ENCODE results near the gene HDDC3. TPM values are rescaled to one million over a fixed set of nuclear protein-coding genes. Genes with fewer than 3 reads are reported as not detected.
"Not testable (repeated sequence)": the region's sequence is repeated elsewhere in the genome, so short reads cannot be mapped to it uniquely, and the experiment has no call there.

HDDC3 gene
- total RNA-seq, 1 experiment from 2014 or later, result 25.5 TPM

- peaks cover 13% of the 10 kb centered on the region for H3K36me3 Mint-ChIP-seq (ENCODE audit: insufficient read depth, unreplicated experiment)
- H3K4me1 Mint-ChIP-seq (ENCODE audit: insufficient read depth, unreplicated experiment), result peaks cover 23% of the 10 kb centered on the region
- intact Hi-C loops (cut with micrococcal nuclease), result loop anchor here (5.0 kb wide), 1 partner anchor 282 kb away; no protein-coding TSS in a partner anchor
- BruUV-seq (replicated peaks), result TSS peak; percentile 75
- no peaks in the 10 kb centered on the region for H3K27me3 Mint-ChIP-seq (ENCODE audit: insufficient read depth, unreplicated experiment)
- CTCF ChIA-PET, result interaction anchor here (0.6 to 11.3 kb wide), 5 partner anchors 7 to 1140 kb away, joined by 3 to 131 read pairs (median 49); partner anchors contain the start of gene MAN2A2
- H3K27ac Mint-ChIP-seq (ENCODE audit: low read depth, unreplicated experiment), result peak overlapping the region; percentile 96
- H3K9me3 Mint-ChIP-seq (ENCODE audit: unreplicated experiment), result no peaks in the 10 kb centered on the region
- TF ChIP-seq CTCF (IDR thresholded peaks at IDR 0.05; ENCODE audit: unreplicated experiment), result no peak
- DNase-seq (ENCODE audit: unreplicated experiment), result no peak
- peak overlapping the region; percentile 95 for H3K4me3 Mint-ChIP-seq (ENCODE audit: unreplicated experiment)
- POLR2A ChIA-PET, result interaction anchor here (0.6 to 10.1 kb wide), 14 partner anchors 7 to 762 kb away, joined by 3 to 150 read pairs (median 4); partner anchors contain the start of gene MAN2A2
These were observed 2.9 kb downstream of the HDDC3 start for GRCh38 chr15:90929246-90930019.

- intact Hi-C loops (cut with micrococcal nuclease); H3K27me3 Mint-ChIP-seq (ENCODE audit: insufficient read depth, unreplicated experiment); H3K27ac Mint-ChIP-seq (ENCODE audit: low read depth, unreplicated experiment); H3K9me3 Mint-ChIP-seq (ENCODE audit: unreplicated experiment); BruUV-seq (replicated peaks); DNase-seq (ENCODE audit: unreplicated experiment); H3K4me3 Mint-ChIP-seq (ENCODE audit: unreplicated experiment): not testable (repeated sequence)
- H3K36me3 Mint-ChIP-seq (ENCODE audit: insufficient read depth, unreplicated experiment), result peaks cover 23% of the 10 kb centered on the region
- peaks cover 18% of the 10 kb centered on the region for H3K4me1 Mint-ChIP-seq (ENCODE audit: insufficient read depth, unreplicated experiment)
- POLR2A ChIA-PET, result interaction anchor here (0.7 to 10.1 kb wide), 3 partner anchors 28 to 211 kb away, joined by 3 to 150 read pairs (median 3); partner anchors contain the start of gene MAN2A2
- CTCF ChIA-PET, result interaction anchor here (11.3 kb wide), 1 partner anchor 25 kb away, joined by 131 read pairs; the partner anchor contains the start of gene MAN2A2
These were observed 4.2 kb downstream of the HDDC3 start for GRCh38 chr15:90928106-90928505.

GRCh38 chr15:90926766-90927165, 5.6 kb downstream of the HDDC3 start:
- H3K27me3 Mint-ChIP-seq (ENCODE audit: insufficient read depth, unreplicated experiment); H3K27ac Mint-ChIP-seq (ENCODE audit: low read depth, unreplicated experiment); H3K9me3 Mint-ChIP-seq (ENCODE audit: unreplicated experiment); DNase-seq (ENCODE audit: unreplicated experiment); intact Hi-C loops (cut with micrococcal nuclease); BruUV-seq (replicated peaks); H3K4me3 Mint-ChIP-seq (ENCODE audit: unreplicated experiment): not testable (repeated sequence)
- Mint-ChIP-seq H3K4me1 (ENCODE audit: insufficient read depth, unreplicated experiment) (peaks cover 11% of the 10 kb centered on the region), H3K36me3 (ENCODE audit: insufficient read depth, unreplicated experiment) (peaks cover 26% of the 10 kb centered on the region)
- CTCF ChIA-PET, result interaction anchor here (1.4 to 11.3 kb wide), 2 partner anchors 7 to 24 kb away, joined by 6 to 131 read pairs; partner anchors contain the start of gene MAN2A2
- POLR2A ChIA-PET, result interaction anchor here (0.6 to 10.1 kb wide), 2 partner anchors 20 to 26 kb away, joined by 4 to 150 read pairs; partner anchors contain the start of gene MAN2A2

- TF ChIP-seq CTCF (IDR thresholded peaks at IDR 0.05; ENCODE audit: unreplicated experiment), result no peak
- H3K27ac Mint-ChIP-seq (ENCODE audit: low read depth, unreplicated experiment), result no peak overlapping the region
- POLR2A ChIA-PET, result interaction anchor here (1.3 kb wide), 1 partner anchor 21 kb away, joined by 3 read pairs; the partner anchor contains the start of gene MAN2A2
- H3K4me3 Mint-ChIP-seq (ENCODE audit: unreplicated experiment), result no peak overlapping the region
- H3K36me3 Mint-ChIP-seq (ENCODE audit: insufficient read depth, unreplicated experiment), result peaks cover 27% of the 10 kb centered on the region
- H3K4me1 Mint-ChIP-seq (ENCODE audit: insufficient read depth, unreplicated experiment), result no peaks in the 10 kb centered on the region
- CTCF ChIA-PET, result interaction anchor here (0.6 to 4.6 kb wide), 2 partner anchors 8 to 220 kb away, joined by 3 to 49 read pairs; partner anchors contain the start of genes HDDC3 and UNC45A
- intact Hi-C loops (cut with micrococcal nuclease), result no loop called here
- BruUV-seq (replicated peaks), result no TSS peak
- no peak for DNase-seq (ENCODE audit: unreplicated experiment)
- H3K27me3 Mint-ChIP-seq (ENCODE audit: insufficient read depth, unreplicated experiment), result no peaks in the 10 kb centered on the region
- H3K9me3 Mint-ChIP-seq (ENCODE audit: unreplicated experiment), result no peaks in the 10 kb centered on the region
These were observed 8.0 kb downstream of the HDDC3 start for GRCh38 chr15:90924375-90924774.

- POLR2A ChIA-PET, result interaction anchor here (1.3 to 3.9 kb wide), 2 partner anchors 9 to 20 kb away, joined by 4 to 33 read pairs; partner anchors contain the start of genes HDDC3 and MAN2A2
- CTCF ChIA-PET, result interaction anchor here (0.6 to 4.6 kb wide), 4 partner anchors 10 to 140 kb away, joined by 4 to 49 read pairs (median 8); partner anchors contain the start of genes HDDC3, MAN2A2 and UNC45A
- H3K4me1 Mint-ChIP-seq (ENCODE audit: insufficient read depth, unreplicated experiment); H3K27me3 Mint-ChIP-seq (ENCODE audit: insufficient read depth, unreplicated experiment); H3K27ac Mint-ChIP-seq (ENCODE audit: low read depth, unreplicated experiment); intact Hi-C loops (cut with micrococcal nuclease); BruUV-seq (replicated peaks); H3K9me3 Mint-ChIP-seq (ENCODE audit: unreplicated experiment); H3K4me3 Mint-ChIP-seq (ENCODE audit: unreplicated experiment); DNase-seq (ENCODE audit: unreplicated experiment): not testable (repeated sequence)
- H3K36me3 Mint-ChIP-seq (ENCODE audit: insufficient read depth, unreplicated experiment), result peaks cover 38% of the 10 kb centered on the region
These were observed 9.5 kb downstream of the HDDC3 start for GRCh38 chr15:90922712-90923322.

Measured in MCF 10A (cell line).